Right lobe of liver (tissue), 6 donors: ENCODE data around the gene MOXD1. TPM values are rescaled to one million over a fixed set of nuclear protein-coding genes. Genes with fewer than 3 reads are reported as not detected.
A peak's percentile ranks its signal among the peaks of the same experiment; 100 is the strongest.

Experiments
- ATAC-seq, 4 donors: fragments of 200-7000 bp; cut with Tn5 transposase; one replicate each; pipeline ENCODE4 v1.9.1; 2020; ENCODE audit warnings: mild to moderate bottlenecking in 4 of 4, moderate library complexity in 4 of 4
- DNase-seq, 3 donors: peaks; one replicate each; pipeline ENCODE4 v3.0.0-alpha.2; 2020
- H3K27ac ChIP-seq, 3 donors: fragments of 200-600 bp; one replicate each; pipeline ENCODE4 v1.8.0; 2022
- H3K27me3 ChIP-seq, 2 donors: fragments of 200-600 bp; one replicate each; pipeline ENCODE4 v1.8.0; 2022
- H3K36me3 ChIP-seq, 4 donors: fragments of 200-600 bp; sonication (generic) in 1 of 4; one replicate each; pipeline versions ENCODE4 v1.5.1 to v1.8.0; 2017 to 2022; ENCODE audit warnings: control low read depth in 1 of 4
- H3K4me1 ChIP-seq, 4 donors: fragments of 200-600 bp; sonication (generic) in 1 of 4; one replicate each; pipeline versions ENCODE4 v1.5.1 to v1.8.0; 2017 to 2022; ENCODE audit warnings: control low read depth in 1 of 4
- H3K4me3 ChIP-seq, 3 donors: fragments of 200-600 bp; one replicate each; pipeline ENCODE4 v1.8.0; 2022
- H3K9me3 ChIP-seq, 4 donors: fragments of 200-600 bp; sonication (generic) in 1 of 4; one replicate each; pipeline versions ENCODE4 v1.5.1 to v1.8.0; 2017 to 2022; ENCODE audit warnings: control low read depth in 1 of 4
- CTCF ChIP-seq, 4 donors: fragments of 200-600 bp in 3 of 4; fragments of 450-650 bp in 1 of 4; IDR thresholded peaks; one replicate each; pipeline versions ENCODE4 v1.5.1 to v1.8.0; 2016 to 2022; ENCODE audit warnings: antibody characterized with exemption in 4 of 4, mild to moderate bottlenecking in 2 of 4
- POLR2A ChIP-seq: fragments of 450-650 bp; IDR thresholded peaks from one replicate; pipeline ENCODE4 v1.6.1; 2017; ENCODE audit warnings: antibody characterized with exemption, mild to moderate bottlenecking
- WGBS: methylation state at CpG from one replicate; pipeline ENCODE4 v1.1.6; 2018; ENCODE audit warnings: low coverage, low lambda C conversion rate; ENCODE audit not compliant: insufficient coverage; ENCODE audit errors: missing lambda C conversion rate; 5-methylcytosine and 5-hydroxymethylcytosine counted together
- intact Hi-C, 2 donors: fragments of 100-400 bp; cut with DNase I; formaldehyde crosslinking; loops; one replicate each; pipeline versions ENCODE4 v1.11.2 to v1.14.1; 2022
- total RNA-seq, 6 experiments: library from RNA; depleted of rRNA in 2 of 6; stranded (reverse); fragments of >200 nt in 2 of 6; fragmentation: NEBNext Ultra II Directional in 3 of 6; extraction: Animal tissue kit (Norgen Biotek cat#: 25700) in 3 of 6; gene quantifications; one replicate each; pipeline versions ENCODE4 v1.1.0 to v1.2.4, GENCODE V29; 2016 to 2023
- donor health status: DM: no; HTN: yes; CAD: no.
- donor health status: DM: no; HTN: no; CAD: no.
- donor health status: DM: no; HTN: no; CAD: no.
- donor health status: DM: no; HTN: yes; CAD: no.
- donor health status: DM: no; HTN: yes; CAD: no.

MOXD1 gene
- total RNA-seq, 6 experiments from 2014 or later, result 0.24 to 2.3 (median 1.0) TPM; not detected in 1

- Histone ChIP-seq H3K9me3 (no peaks in the 10 kb centered on the region), H3K27me3 (no peaks in the 10 kb centered on the region), H3K36me3 (no peaks in the 10 kb centered on the region), H3K4me1 (no peaks in the 10 kb centered on the region), H3K27ac (no peak overlapping the region), H3K4me3 (no peak overlapping the region)
- WGBS, result 51% methylated on average over 4 of the region's 4 CpGs
- TF ChIP-seq POLR2A (no peak), CTCF (IDR thresholded peaks at IDR 0.05) (peak; percentile 61 to 89 (median 72))
- ATAC-seq (peak; percentile 81 to 92 (median 88)), DNase-seq (peak in 1 of 3 donors; percentile 51)
- intact Hi-C loops, result loop anchor here (10.0 kb wide), 2 partner anchors 94 to 104 kb away; partner anchors contain the start of gene MOXD1 (in 1 of the 2)
Measured at GRCh38 chr6:132300323-132300949, 100.8 kb downstream of the MOXD1 start.

GRCh38 chr6:132298344-132298949 lies 102.8 kb downstream of the MOXD1 start:
- TF ChIP-seq CTCF (IDR thresholded peaks at IDR 0.05) (peak; percentile 57 to 70 (median 64)), POLR2A (no peak)
- no peaks in the 10 kb centered on the region for H3K27me3 ChIP-seq
- H3K36me3 ChIP-seq, result no peaks in the 10 kb centered on the region
- DNase-seq (peak in 2 of 3 donors; percentile 25 to 50), ATAC-seq (peak; percentile 71 to 80 (median 74))
- intact Hi-C loops, result no loop called here
- no peaks in the 10 kb centered on the region for H3K9me3 ChIP-seq
- no peak overlapping the region for H3K4me3 ChIP-seq
- no peak overlapping the region for H3K27ac ChIP-seq
- no peaks in the 10 kb centered on the region for H3K4me1 ChIP-seq

- no peaks in the 10 kb centered on the region for H3K27me3 ChIP-seq
- WGBS, result 70% methylated on average over 2 of the region's 3 CpGs
- no peak for TF ChIP-seq POLR2A
- no peak for TF ChIP-seq CTCF (IDR thresholded peaks at IDR 0.05)
- DNase-seq (no peak), ATAC-seq (no peak)
- no peaks in the 10 kb centered on the region for H3K4me1 ChIP-seq
- no peak overlapping the region for H3K27ac ChIP-seq
- no peaks in the 10 kb centered on the region for H3K36me3 ChIP-seq
- H3K9me3 ChIP-seq, result no peaks in the 10 kb centered on the region
- H3K4me3 ChIP-seq, result no peak overlapping the region
- intact Hi-C loops, result no loop called here
Measured at GRCh38 chr6:132289756-132290155, 111.5 kb downstream of the MOXD1 start.

GRCh38 chr6:132287101-132287500 lies 114.2 kb downstream of the MOXD1 start:
- Histone ChIP-seq H3K36me3 (no peaks in the 10 kb centered on the region), H3K9me3 (no peaks in the 10 kb centered on the region), H3K4me3 (no peak overlapping the region), H3K27ac (no peak overlapping the region), H3K4me1 (no peaks in the 10 kb centered on the region), H3K27me3 (no peaks in the 10 kb centered on the region)
- ATAC-seq, result no peak
- intact Hi-C loops, result no loop called here
- TF ChIP-seq POLR2A (no peak), CTCF (IDR thresholded peaks at IDR 0.05) (no peak)
- no peak for DNase-seq
- 86% methylated on average over 1 of the region's 1 CpG for WGBS
